Measurements from ENCODE around the gene SH3BP4. TPM values are rescaled to one million over a fixed set of nuclear protein-coding genes. Genes with fewer than 3 reads are reported as not detected.

The SH3BP4 gene
- total RNA-seq, 1 donor from 2014 or later: 53.4 TPM

DNA sequence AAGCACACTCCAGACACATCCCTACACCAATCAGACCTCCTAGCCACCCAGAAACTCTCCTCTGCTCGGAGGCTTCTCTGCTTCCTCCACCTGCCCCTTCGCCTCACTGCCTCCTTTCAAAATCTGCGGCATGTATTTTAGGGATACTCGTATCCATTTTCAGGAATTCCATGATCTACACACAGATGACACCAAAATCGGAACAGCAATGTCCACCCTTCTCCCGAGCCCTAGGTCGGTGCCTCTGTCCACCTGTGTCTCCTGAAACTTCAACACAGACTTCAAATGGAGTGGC is 1.4 kb upstream of the SH3BP4 start:
- peaks cover 30% of the 10 kb centered on the region for H3F3A ChIP-seq (ENCODE audit: low read depth)
- peaks cover 30% of the 10 kb centered on the region for H4K20me1 ChIP-seq (ENCODE audit: low read depth)
- peaks cover 38% of the 10 kb centered on the region for H3K79me2 ChIP-seq (ENCODE audit: low read depth)
- H3K36me3 ChIP-seq: no peaks in the 10 kb centered on the region
- H3K4me3 ChIP-seq: no peak overlapping the region
- no peaks in the 10 kb centered on the region for H3K9me3 ChIP-seq (ENCODE audit: low read depth)
- peaks cover 11% of the 10 kb centered on the region for H3K27me3 ChIP-seq
- H3K4me2 ChIP-seq: peak overlapping the region; percentile 98
- H3K9ac ChIP-seq: no peak overlapping the region
- peaks cover 3% of the 10 kb centered on the region for H3K9me3 Mint-ChIP-seq
- H3K4me1 Mint-ChIP-seq: peaks cover 42% of the 10 kb centered on the region
- H3K27ac ChIP-seq: no peak overlapping the region
- H2AFZ ChIP-seq (replicated peaks): peak overlapping the region; percentile 72
- peaks cover 35% of the 10 kb centered on the region for H3K4me1 ChIP-seq
- H3K27me3 Mint-ChIP-seq (ENCODE audit: insufficient read depth, low read depth): peaks cover 9% of the 10 kb centered on the region
- H3K27ac Mint-ChIP-seq: no peak overlapping the region
- DNase-seq (ENCODE audit: low spot score): no peak
- TF ChIP-seq EZH2phosphoT487 (IDR thresholded peaks at IDR 0.05) (no peak), EZH2 (IDR thresholded peaks at IDR 0.05) (no peak), CTCF (IDR thresholded peaks at IDR 0.05) (no peak)
- H3K36me3 Mint-ChIP-seq: peaks cover under 1% of the 10 kb centered on the region
- H3K4me3 Mint-ChIP-seq: peak overlapping the region; percentile 93

- no peak overlapping the region for H3K27ac ChIP-seq
- DNase-seq (ENCODE audit: low spot score): peak; percentile 54
Measured at GRCh38 chr2:234950730-234951663, 820 bp upstream of the SH3BP4 start.

GRCh38 chr2:234952270-234953115 is 676 bp downstream of the SH3BP4 start:
- H3K4me3 ChIP-seq: peak overlapping the region; percentile 99
- H3K27me3 ChIP-seq: peaks cover 11% of the 10 kb centered on the region
- H3K27me3 Mint-ChIP-seq (ENCODE audit: insufficient read depth, low read depth): peaks cover 11% of the 10 kb centered on the region
- H3F3A ChIP-seq (ENCODE audit: low read depth): peaks cover 32% of the 10 kb centered on the region
- H3K36me3 Mint-ChIP-seq: peaks cover 14% of the 10 kb centered on the region
- peaks cover 54% of the 10 kb centered on the region for H3K4me1 ChIP-seq
- H4K20me1 ChIP-seq (ENCODE audit: low read depth): peaks cover 51% of the 10 kb centered on the region
- H3K4me2 ChIP-seq: peak overlapping the region; percentile 96
- no peaks in the 10 kb centered on the region for H3K9me3 ChIP-seq (ENCODE audit: low read depth)
- TF ChIP-seq EZH2phosphoT487 (IDR thresholded peaks at IDR 0.05) (no peak), EZH2 (IDR thresholded peaks at IDR 0.05) (no peak), CTCF (IDR thresholded peaks at IDR 0.05) (no peak)
- H2AFZ ChIP-seq (replicated peaks): no peak overlapping the region
- peaks cover 59% of the 10 kb centered on the region for H3K79me2 ChIP-seq (ENCODE audit: low read depth)
- peak overlapping the region; percentile 94 for H3K4me3 Mint-ChIP-seq
- H3K27ac Mint-ChIP-seq: peak overlapping the region; percentile 96
- DNase-seq (ENCODE audit: low spot score): peak; percentile 66
- H3K9me3 Mint-ChIP-seq: peaks cover 2% of the 10 kb centered on the region
- peaks cover 58% of the 10 kb centered on the region for H3K4me1 Mint-ChIP-seq
- H3K9ac ChIP-seq: peak overlapping the region; percentile 74
- no peaks in the 10 kb centered on the region for H3K36me3 ChIP-seq
- H3K27ac ChIP-seq: peak overlapping the region; percentile 2

More at GRCh38 chr2:234950730-234951663, 820 bp upstream of the SH3BP4 start:
- Mint-ChIP-seq H3K36me3 (peaks cover 7% of the 10 kb centered on the region), H3K27me3 (ENCODE audit: insufficient read depth, low read depth) (peaks cover 6% of the 10 kb centered on the region), H3K9me3 (peaks cover 5% of the 10 kb centered on the region), H3K4me3 (peak overlapping the region; percentile 93), H3K27ac (peak overlapping the region; percentile 97), H3K4me1 (peaks cover 48% of the 10 kb centered on the region)
- Histone ChIP-seq H3K27me3 (peaks cover 11% of the 10 kb centered on the region), H3K9me3 (ENCODE audit: low read depth) (no peaks in the 10 kb centered on the region), H2AFZ (replicated peaks) (peak overlapping the region; percentile 72), H3K4me2 (peak overlapping the region; percentile 98), H4K20me1 (ENCODE audit: low read depth) (peaks cover 37% of the 10 kb centered on the region), H3K4me3 (peak overlapping the region; percentile 85), H3K79me2 (ENCODE audit: low read depth) (peaks cover 44% of the 10 kb centered on the region), H3K4me1 (peaks cover 41% of the 10 kb centered on the region), H3K9ac (no peak overlapping the region), H3F3A (ENCODE audit: low read depth) (peaks cover 32% of the 10 kb centered on the region), H3K36me3 (no peaks in the 10 kb centered on the region)
- TF ChIP-seq EZH2 (IDR thresholded peaks at IDR 0.05) (no peak), EZH2phosphoT487 (IDR thresholded peaks at IDR 0.05) (no peak), CTCF (IDR thresholded peaks at IDR 0.05) (no peak)

Data from neural progenitor cell (in vitro differentiated cells).